GM10248 (cell line): ENCODE data around the gene PGAM4.
"Not testable (repeated sequence)": the region's sequence is repeated elsewhere in the genome, so short reads cannot be mapped to it uniquely, and the experiment has no call there.

Experiments used
- CTCF ChIA-PET: fragments of 300-600 bp; sonication (Branson Sonifier 250); formaldehyde crosslinking; extraction: SDS; loops from one replicate; lab custom pipeline; 2021; ENCODE audit warnings: antibody characterized with exemption; lab: Yijun Ruan, JAX
- POLR2A ChIA-PET: fragments of 350-650 bp; sonication (Branson Sonifier 250); formaldehyde crosslinking; extraction: SDS; loops from one replicate; lab custom pipeline; 2020; ENCODE audit warnings: antibody characterized with exemption; lab: Yijun Ruan, JAX
- DNase-seq: peaks from one replicate; pipeline ENCODE4 v3.0.0; 2012; ENCODE audit errors: extremely low spot score
- CTCF ChIP-seq: IDR thresholded peaks from 2 replicates; pipeline ENCODE4 v1.5.1; 2012; ENCODE audit warnings: mild to moderate bottlenecking, low read depth; ENCODE audit errors: extremely low read depth, missing control alignments, control extremely low read depth

Gene PGAM4

DNA sequence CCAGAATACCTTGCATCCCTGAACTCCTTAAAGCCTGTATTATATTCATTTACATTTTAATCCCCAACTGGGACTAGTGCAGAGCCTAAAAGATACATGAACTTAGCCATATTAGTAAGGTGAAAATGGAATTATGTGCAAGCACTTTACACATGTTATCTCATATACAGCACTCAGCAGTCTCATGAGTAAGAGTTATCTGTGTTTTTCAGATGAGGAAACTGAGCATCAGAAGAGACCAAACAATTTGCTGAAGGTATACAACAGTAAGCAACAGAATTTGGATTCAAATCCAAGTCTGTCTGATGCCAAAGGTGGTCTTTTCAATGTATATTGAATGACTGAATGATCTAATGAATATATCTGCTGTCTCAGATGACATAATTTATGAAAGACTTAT, 46.7 kb downstream of the PGAM4 start:
- DNase-seq: no peak
- POLR2A ChIA-PET: no interaction called here
- CTCF ChIA-PET: no interaction called here
- no peak for TF ChIP-seq CTCF

DNA sequence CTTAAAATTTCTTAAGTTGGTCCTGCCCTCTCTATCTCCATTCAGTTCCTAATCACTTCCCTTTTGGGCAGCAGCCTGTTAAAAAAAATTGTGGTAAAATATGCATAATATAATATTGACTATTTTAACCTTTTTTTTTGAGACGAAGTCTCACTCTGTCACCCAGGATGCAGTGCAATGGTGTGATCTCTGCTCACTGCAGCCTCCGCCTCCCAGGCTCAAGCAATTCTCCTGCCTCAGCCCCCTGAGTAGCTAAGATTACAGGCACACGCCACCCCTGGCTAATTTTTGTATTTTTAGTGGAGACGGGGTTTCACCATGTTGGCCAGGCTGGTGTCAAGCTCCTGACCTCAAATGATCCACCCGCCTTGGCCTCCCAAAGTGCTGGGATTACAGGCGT, 50.1 kb downstream of the PGAM4 start:
- CTCF ChIA-PET: interaction anchor here (1.8 kb wide), 1 partner anchor 110 kb away, joined by 4 read pairs; no protein-coding TSS in a partner anchor

GRCh38 chrX:77918568-77918967, 50.9 kb downstream of the PGAM4 start:
- no peak for TF ChIP-seq CTCF
- CTCF ChIA-PET: interaction anchor here (1.8 kb wide), 1 partner anchor 111 kb away, joined by 4 read pairs; no protein-coding TSS in a partner anchor
- no peak for DNase-seq
- POLR2A ChIA-PET: no interaction called here

More for the DNA sequence above, 50.1 kb downstream of the PGAM4 start:
- POLR2A ChIA-PET, DNase-seq: not testable (repeated sequence)
